Activated T-cell treated with anti-CD3 and anti-CD28 coated beads, Interleukin-2, amount 50 U/mL, for 4 hours (primary cell): ENCODE measurements around the gene TEX14. TPM values are rescaled to one million over a fixed set of nuclear protein-coding genes. Genes with fewer than 3 reads are reported as not detected.
A peak's percentile ranks its signal among the peaks of the same experiment; 100 is the strongest.
"Not testable (repeated sequence)": the region's sequence is repeated elsewhere in the genome, so short reads cannot be mapped to it uniquely, and the experiment has no call there.

Source experiments
- ATAC-seq, 2 donors: fragments of 200-7000 bp; cut with Tn5 transposase; one replicate each; pipeline ENCODE4 v1.10.0; 2021
- DNase-seq: peaks from one replicate; pipeline ENCODE4 v3.0.0-alpha.2; 2020
- H3K27me3 Mint-ChIP-seq: one replicate; pipeline ENCODE4 v1.8.0; 2021; ENCODE audit warnings: low read depth, mixed read lengths
- H3K36me3 Mint-ChIP-seq: one replicate; pipeline ENCODE4 v1.8.0; 2022; ENCODE audit warnings: mixed read lengths; ENCODE audit not compliant: insufficient read depth
- H3K4me1 Mint-ChIP-seq: one replicate; pipeline ENCODE4 v1.8.0; 2021; ENCODE audit warnings: low read depth, mixed read lengths
- H3K4me3 Mint-ChIP-seq: one replicate; pipeline ENCODE4 v1.8.0; 2021; ENCODE audit warnings: mild to moderate bottlenecking, moderate library complexity, mixed read lengths
- H3K9me3 Mint-ChIP-seq: one replicate; pipeline ENCODE4 v1.8.0; 2021; ENCODE audit warnings: mixed read lengths
- total RNA-seq, 3 donors: library from RNA; stranded (reverse); gene quantifications; one replicate each; pipeline ENCODE4 v1.2.1, GENCODE V29; 2021

The TEX14 gene
- total RNA-seq, 3 donors from 2014 or later: 0.20 to 0.43 (median 0.29) TPM

GRCh38 chr17:58702708-58703107, 10.9 kb upstream of the TEX14 start:
- ATAC-seq (no peak), DNase-seq (no peak)
- no peak overlapping the region for H3K4me3 Mint-ChIP-seq
- H3K4me1 Mint-ChIP-seq: peaks cover 13% of the 10 kb centered on the region
- H3K36me3 Mint-ChIP-seq: peaks cover 18% of the 10 kb centered on the region
- H3K9me3 Mint-ChIP-seq: no peaks in the 10 kb centered on the region
- no peaks in the 10 kb centered on the region for H3K27me3 Mint-ChIP-seq

DNA sequence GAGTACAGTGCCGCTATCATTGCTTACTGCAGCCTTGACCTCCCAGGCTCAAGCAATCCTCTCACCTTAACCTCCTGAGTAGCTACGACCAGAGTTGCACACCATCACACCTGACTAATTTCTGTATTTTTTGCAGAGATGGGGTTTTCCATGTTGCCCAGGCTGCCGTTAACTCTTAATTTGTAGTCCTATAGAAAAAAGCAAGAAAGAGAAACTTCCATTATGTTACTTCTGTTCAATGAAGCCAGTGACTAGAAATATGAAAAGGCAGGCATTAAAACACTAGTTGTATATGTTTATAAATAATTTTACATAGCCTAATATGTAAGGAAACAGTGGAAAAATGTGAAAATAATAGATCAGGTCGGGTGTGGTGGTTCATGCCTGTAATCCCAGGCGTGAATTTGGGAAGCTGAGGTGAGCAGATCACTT, 10.2 kb upstream of the TEX14 start:
- peaks cover 17% of the 10 kb centered on the region for H3K36me3 Mint-ChIP-seq
- peaks cover 13% of the 10 kb centered on the region for H3K4me1 Mint-ChIP-seq
- H3K9me3 Mint-ChIP-seq: no peaks in the 10 kb centered on the region
- H3K4me3 Mint-ChIP-seq: no peak overlapping the region
- DNase-seq: no peak
- peak in 1 of 2 donors; percentile 32 for ATAC-seq
- no peaks in the 10 kb centered on the region for H3K27me3 Mint-ChIP-seq

GRCh38 chr17:58699771-58700170, 7.9 kb upstream of the TEX14 start:
- H3K4me3 Mint-ChIP-seq: no peak overlapping the region
- no peaks in the 10 kb centered on the region for H3K9me3 Mint-ChIP-seq
- ATAC-seq (no peak), DNase-seq (no peak)
- peaks cover 11% of the 10 kb centered on the region for H3K4me1 Mint-ChIP-seq
- peaks cover 6% of the 10 kb centered on the region for H3K36me3 Mint-ChIP-seq
- no peaks in the 10 kb centered on the region for H3K27me3 Mint-ChIP-seq

DNA sequence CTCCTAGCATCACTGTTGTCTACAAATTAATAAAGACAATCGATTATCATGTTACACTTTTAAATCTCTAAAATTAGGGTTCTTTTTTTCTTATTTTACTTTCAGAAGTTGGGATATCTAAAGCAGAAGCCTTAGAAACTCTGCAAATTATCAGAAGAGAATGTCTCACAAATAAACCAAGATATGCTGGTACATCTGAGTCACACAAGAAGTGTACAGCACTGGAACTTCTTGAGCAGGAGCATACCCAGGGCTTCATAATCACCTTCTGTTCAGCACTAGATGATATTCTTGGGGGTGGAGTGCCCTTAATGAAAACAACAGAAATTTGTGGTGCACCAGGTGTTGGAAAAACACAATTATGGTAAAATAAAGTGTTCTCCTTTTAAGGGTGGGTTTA, 3.0 kb upstream of the TEX14 start:
- no peaks in the 10 kb centered on the region for H3K9me3 Mint-ChIP-seq
- H3K36me3 Mint-ChIP-seq: peaks cover 3% of the 10 kb centered on the region
- ATAC-seq (no peak), DNase-seq (no peak)
- no peaks in the 10 kb centered on the region for H3K27me3 Mint-ChIP-seq
- no peak overlapping the region for H3K4me3 Mint-ChIP-seq
- H3K4me1 Mint-ChIP-seq: peaks cover 22% of the 10 kb centered on the region

DNA sequence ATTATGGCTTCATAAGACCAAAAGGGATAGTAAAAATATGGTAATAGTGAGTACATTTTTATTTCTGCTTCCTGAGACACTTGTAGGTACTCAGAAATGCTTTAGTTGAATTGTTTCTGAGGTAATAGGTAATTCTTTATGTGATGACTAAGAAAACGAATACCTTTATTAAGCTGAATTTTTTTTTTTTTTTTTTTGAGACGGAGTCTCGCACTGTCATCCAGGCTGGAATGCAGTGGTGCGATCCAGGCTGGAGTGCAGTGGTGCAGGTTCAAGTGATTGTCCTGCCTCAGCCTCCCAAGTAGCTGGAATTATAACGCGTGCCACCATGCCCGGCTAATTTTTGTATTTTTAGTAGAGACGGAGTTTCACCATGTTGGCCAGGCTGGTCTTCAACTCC, 2.5 kb upstream of the TEX14 start:
- Mint-ChIP-seq H3K36me3 (peaks cover 3% of the 10 kb centered on the region), H3K9me3 (no peaks in the 10 kb centered on the region), H3K4me3 (no peak overlapping the region), H3K4me1 (peaks cover 22% of the 10 kb centered on the region), H3K27me3 (no peaks in the 10 kb centered on the region)
- DNase-seq: no peak
- no peak for ATAC-seq

DNA sequence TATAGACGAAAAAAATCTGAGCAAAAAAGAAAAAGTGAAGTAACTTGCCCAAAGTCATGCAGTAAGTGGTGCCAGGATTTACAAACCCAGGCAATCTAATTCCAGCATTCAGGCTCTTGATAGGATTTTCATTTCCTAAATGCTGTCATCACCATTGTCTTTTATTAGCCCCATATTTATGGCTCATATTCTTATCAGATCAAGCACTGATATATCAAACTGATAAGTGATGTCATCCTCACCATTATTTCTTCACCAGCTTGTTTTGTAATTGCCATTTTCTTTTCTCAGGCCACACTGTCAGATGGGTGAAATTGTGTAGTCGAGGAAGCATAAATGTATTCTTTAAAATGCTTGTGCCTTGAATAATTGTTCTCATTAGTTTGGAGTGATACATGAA, 1.9 kb upstream of the TEX14 start:
- DNase-seq (no peak), ATAC-seq (no peak)
- Mint-ChIP-seq H3K4me3 (peak overlapping the region; percentile 98), H3K4me1 (peaks cover 22% of the 10 kb centered on the region), H3K27me3 (no peaks in the 10 kb centered on the region), H3K9me3 (no peaks in the 10 kb centered on the region), H3K36me3 (peaks cover 3% of the 10 kb centered on the region)

- peak overlapping the region; percentile 98 for H3K4me3 Mint-ChIP-seq
- DNase-seq (no peak), ATAC-seq (no peak)
- H3K27me3 Mint-ChIP-seq: no peaks in the 10 kb centered on the region
- H3K4me1 Mint-ChIP-seq: peaks cover 22% of the 10 kb centered on the region
- H3K36me3 Mint-ChIP-seq: peaks cover 3% of the 10 kb centered on the region
- no peaks in the 10 kb centered on the region for H3K9me3 Mint-ChIP-seq
Measured at GRCh38 chr17:58693208-58693607, 1.4 kb upstream of the TEX14 start.

DNA sequence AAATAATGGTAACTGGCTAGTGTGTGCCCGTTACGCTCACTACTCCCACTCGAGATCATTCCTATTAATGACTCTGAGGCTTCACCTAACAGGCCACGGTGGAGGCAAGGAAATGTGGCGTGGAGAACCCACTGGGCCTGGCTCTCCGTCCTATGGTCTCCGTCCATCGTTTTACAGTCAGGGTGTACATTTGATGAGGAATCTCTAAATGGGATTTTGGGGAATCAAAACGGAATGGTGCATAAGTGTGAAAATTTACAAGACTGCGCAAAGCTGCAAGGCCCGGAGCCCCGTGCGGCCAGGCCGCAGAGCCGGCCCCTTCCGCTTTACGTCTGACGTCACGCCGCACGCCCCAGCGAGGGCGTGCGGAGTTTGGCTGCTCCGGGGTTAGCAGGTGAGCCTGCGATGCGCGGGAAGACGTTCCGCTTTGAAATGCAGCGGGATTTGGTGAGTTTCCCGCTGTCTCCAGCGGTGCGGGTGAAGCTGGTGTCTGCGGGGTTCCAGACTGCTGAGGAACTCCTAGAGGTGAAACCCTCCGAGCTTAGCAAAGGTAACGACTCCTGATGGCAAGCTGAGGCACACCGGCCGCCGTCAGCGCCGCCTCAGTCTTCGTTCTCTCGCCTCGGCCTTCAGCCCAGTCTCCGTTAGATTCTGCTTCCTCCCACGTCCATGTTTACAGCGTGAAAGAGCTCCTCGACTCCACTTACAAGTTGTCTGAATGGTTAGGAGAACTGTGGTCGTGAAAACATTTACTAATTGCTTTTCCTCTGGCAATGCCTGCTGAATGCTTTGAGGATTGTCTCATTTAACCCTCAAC, 602 bp upstream of the TEX14 start, which contains the start of gene RAD51C:
Gene RAD51C (plus strand): TSS at position 364 of the 817 bp plus-strand sequence. CDS start 42 bp downstream, at position 406.
- DNase-seq (peak; percentile 84), ATAC-seq (peak; percentile 99 to 100)
- H3K4me1 Mint-ChIP-seq: peaks cover 22% of the 10 kb centered on the region
- H3K4me3 Mint-ChIP-seq: peak within 1 kb of the TSS; percentile 98
- H3K27me3 Mint-ChIP-seq: no peaks in the 10 kb centered on the region
- H3K36me3 Mint-ChIP-seq: peaks cover 3% of the 10 kb centered on the region
- no peaks in the 10 kb centered on the region for H3K9me3 Mint-ChIP-seq

GRCh38 chr17:58690033-58690432, 1.8 kb downstream of the TEX14 start:
- not testable (repeated sequence) for H3K36me3 Mint-ChIP-seq, DNase-seq, ATAC-seq, H3K9me3 Mint-ChIP-seq, H3K4me3 Mint-ChIP-seq, H3K27me3 Mint-ChIP-seq
- H3K4me1 Mint-ChIP-seq: peaks cover 20% of the 10 kb centered on the region

DNA sequence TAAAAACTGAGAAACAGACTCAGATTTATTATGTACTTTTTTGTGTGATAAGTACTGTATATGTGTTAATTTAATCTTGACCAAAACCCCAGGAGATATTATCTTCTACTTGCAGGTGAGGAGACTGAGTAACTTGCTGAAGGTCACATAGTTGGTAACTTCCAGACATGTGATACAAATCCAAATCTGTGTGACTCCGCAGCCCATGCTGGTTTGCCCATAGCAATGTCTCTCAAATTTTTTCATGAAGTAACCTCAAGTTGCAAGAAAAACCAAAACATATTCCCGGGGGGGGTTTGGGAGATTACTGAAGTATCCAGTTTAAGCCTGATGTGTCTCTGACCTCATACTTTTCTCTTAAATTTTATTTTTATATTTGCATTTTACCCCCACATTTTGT, 3.3 kb downstream of the TEX14 start:
- H3K27me3 Mint-ChIP-seq: no peaks in the 10 kb centered on the region
- no peak overlapping the region for H3K4me3 Mint-ChIP-seq
- peaks cover 3% of the 10 kb centered on the region for H3K36me3 Mint-ChIP-seq
- no peak for DNase-seq
- ATAC-seq: no peak
- no peaks in the 10 kb centered on the region for H3K9me3 Mint-ChIP-seq
- peaks cover 12% of the 10 kb centered on the region for H3K4me1 Mint-ChIP-seq

DNA sequence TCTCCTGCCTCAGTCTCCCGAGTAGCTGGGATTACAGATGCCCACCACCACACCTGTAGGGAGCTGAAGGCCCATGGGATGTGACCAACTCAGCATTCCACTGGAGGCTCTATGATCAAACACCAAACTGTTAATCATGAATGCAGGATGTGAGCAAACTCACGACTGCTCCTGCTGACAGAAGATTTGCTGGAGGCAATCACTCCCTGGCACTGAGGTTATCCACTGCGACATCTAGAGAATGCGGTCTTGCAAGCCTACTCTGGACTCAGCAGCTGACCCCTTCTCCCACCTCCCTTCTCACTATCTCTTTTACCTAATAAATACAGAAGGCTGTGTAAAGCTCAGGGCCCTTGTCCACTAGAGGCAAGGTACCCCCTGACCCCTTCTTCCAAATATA, 4.9 kb downstream of the TEX14 start:
- Mint-ChIP-seq H3K36me3 (no peaks in the 10 kb centered on the region), H3K4me1 (no peaks in the 10 kb centered on the region), H3K27me3 (no peaks in the 10 kb centered on the region), H3K4me3 (no peak overlapping the region), H3K9me3 (no peaks in the 10 kb centered on the region)
- ATAC-seq (no peak), DNase-seq (no peak)

- H3K4me1 Mint-ChIP-seq, H3K36me3 Mint-ChIP-seq, H3K4me3 Mint-ChIP-seq, ATAC-seq, H3K27me3 Mint-ChIP-seq, DNase-seq, H3K9me3 Mint-ChIP-seq: not testable (repeated sequence)
Measured at GRCh38 chr17:58684462-58684861, 7.4 kb downstream of the TEX14 start.

DNA sequence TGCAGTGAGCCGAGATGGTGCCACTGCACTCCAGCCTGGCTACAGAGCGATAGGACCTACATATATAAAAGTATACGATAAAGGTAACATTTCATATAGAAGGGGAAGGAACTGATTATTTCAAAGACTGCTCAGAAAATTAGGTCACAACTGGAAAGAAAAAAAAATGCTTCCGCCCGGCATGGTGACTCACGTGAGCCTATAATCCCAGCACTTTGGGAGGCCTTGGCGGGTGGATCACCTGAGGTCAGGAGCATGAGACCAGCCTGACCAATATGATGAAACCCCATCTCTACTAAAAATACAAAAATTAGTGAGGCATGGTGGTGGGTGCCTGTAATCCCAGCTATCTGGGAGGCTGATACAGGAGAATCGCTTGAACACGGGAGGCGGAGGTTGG, 7.8 kb downstream of the TEX14 start:
- ATAC-seq: no peak
- no peaks in the 10 kb centered on the region for H3K27me3 Mint-ChIP-seq
- H3K9me3 Mint-ChIP-seq: no peaks in the 10 kb centered on the region
- DNase-seq: no peak
- H3K4me1 Mint-ChIP-seq: no peaks in the 10 kb centered on the region
- no peaks in the 10 kb centered on the region for H3K36me3 Mint-ChIP-seq
- no peak overlapping the region for H3K4me3 Mint-ChIP-seq

- H3K9me3 Mint-ChIP-seq: no peaks in the 10 kb centered on the region
- no peaks in the 10 kb centered on the region for H3K4me1 Mint-ChIP-seq
- no peak for DNase-seq
- no peaks in the 10 kb centered on the region for H3K36me3 Mint-ChIP-seq
- ATAC-seq: no peak
- no peak overlapping the region for H3K4me3 Mint-ChIP-seq
- H3K27me3 Mint-ChIP-seq: peaks cover 3% of the 10 kb centered on the region
Measured at GRCh38 chr17:58680038-58680369, 11.8 kb downstream of the TEX14 start.

DNA sequence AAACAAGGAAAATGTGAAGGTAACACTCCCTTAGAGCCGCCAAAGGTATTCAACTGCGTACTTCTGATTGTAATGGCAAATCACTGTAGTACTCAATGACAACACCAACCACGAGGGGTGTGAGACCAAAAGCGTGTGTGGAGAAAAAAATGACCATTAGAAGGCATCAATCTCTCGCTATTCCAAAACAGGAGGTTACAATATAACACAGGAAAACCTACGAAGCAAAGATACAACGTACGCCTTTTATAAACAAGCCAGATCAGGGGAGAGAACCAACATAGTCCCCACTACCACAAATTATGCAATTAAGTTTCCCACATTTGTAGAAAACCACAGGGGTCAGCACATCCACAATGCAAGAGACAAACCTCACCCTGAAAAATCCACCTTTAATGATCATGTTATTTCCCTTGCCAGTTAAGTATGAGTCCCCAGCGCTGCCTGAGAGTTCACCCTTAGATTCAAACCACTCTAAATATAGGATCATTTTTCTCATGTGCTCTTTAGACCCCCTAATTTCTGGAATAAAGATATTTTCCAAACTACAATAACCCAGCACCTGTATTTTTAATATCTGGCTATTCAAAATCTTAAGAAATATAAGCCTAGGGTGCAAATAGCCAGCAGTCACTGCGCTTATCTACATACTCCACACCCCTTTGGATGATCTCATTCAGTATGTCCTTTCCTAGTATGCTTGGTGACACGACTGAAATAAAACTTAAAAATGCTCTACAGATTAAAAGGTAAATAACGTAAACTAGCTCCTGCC, 12.4 kb downstream of the TEX14 start:
- DNase-seq: no peak
- ATAC-seq: no peak
- H3K27me3 Mint-ChIP-seq: peaks cover 3% of the 10 kb centered on the region
- H3K9me3 Mint-ChIP-seq: no peaks in the 10 kb centered on the region
- no peak overlapping the region for H3K4me3 Mint-ChIP-seq
- H3K36me3 Mint-ChIP-seq: no peaks in the 10 kb centered on the region
- no peaks in the 10 kb centered on the region for H3K4me1 Mint-ChIP-seq
